CD8-positive, alpha-beta memory T cell (primary cell): ENCODE results near the gene CENPE. TPM values are rescaled to one million over a fixed set of nuclear protein-coding genes. Genes with fewer than 3 reads are reported as not detected.
A peak's percentile ranks its signal among the peaks of the same experiment; 100 is the strongest.

Experiments
- CTCF ChIA-PET: fragments of 350-600 bp; sonication (Branson Sonifier 250); formaldehyde crosslinking; loops from one replicate; lab custom pipeline; 2021; ENCODE audit warnings: antibody characterized with exemption; lab: Charles Lee
- POLR2A ChIA-PET: fragments of 350-600 bp; sonication (Branson Sonifier 250); formaldehyde crosslinking; loops from one replicate; lab custom pipeline; 2021; ENCODE audit warnings: antibody characterized with exemption; lab: Charles Lee
- DNase-seq, 5 donors: peaks; one replicate each; pipeline versions ENCODE4 v3.0.0 to v3.0.0-alpha.2; 2020 to 2022; ENCODE audit warnings: mixed read lengths in 1 of 5
- H3K27ac ChIP-seq: one replicate; pipeline ENCODE4 v1.7.0; 2013; ENCODE audit warnings: low read depth, mild to moderate bottlenecking, low read length, moderate library complexity
- H3K27me3 ChIP-seq: 2 replicates; pipeline ENCODE4 v1.7.0; 2013; ENCODE audit warnings: low read length, mild to moderate bottlenecking; ENCODE audit not compliant: insufficient read depth, poor library complexity, severe bottlenecking
- H3K36me3 ChIP-seq: 2 replicates; pipeline ENCODE4 v1.7.0; 2013; ENCODE audit warnings: mild to moderate bottlenecking, low read length, moderate library complexity; ENCODE audit not compliant: insufficient read depth
- H3K4me1 ChIP-seq: 2 replicates; pipeline ENCODE4 v1.7.0; 2013; ENCODE audit warnings: mild to moderate bottlenecking, low read length, moderate library complexity; ENCODE audit not compliant: insufficient read depth
- H3K4me3 ChIP-seq: 2 replicates; pipeline ENCODE4 v1.7.0; 2013; ENCODE audit warnings: mild to moderate bottlenecking, low read length
- H3K9me3 ChIP-seq: 2 replicates; pipeline ENCODE4 v1.7.0; 2013; ENCODE audit warnings: mild to moderate bottlenecking, low read length
- H3K27ac Mint-ChIP-seq, 8 donors: one replicate each; pipeline ENCODE4 v1.8.0; 2020 to 2021; ENCODE audit warnings: mixed read lengths in 8 of 8, mild to moderate bottlenecking in 6 of 8, inconsistent platforms in 3 of 8, moderate library complexity in 3 of 8
- H3K27me3 Mint-ChIP-seq, 2 donors: one replicate each; pipeline ENCODE4 v1.8.0; 2020 to 2021; ENCODE audit warnings: mixed read lengths in 2 of 2, mild to moderate bottlenecking in 1 of 2, moderate library complexity in 1 of 2
- H3K36me3 Mint-ChIP-seq, 3 donors: one replicate each; pipeline ENCODE4 v1.8.0; 2020 to 2021; ENCODE audit warnings: mixed read lengths in 3 of 3, inconsistent platforms in 1 of 3, mild to moderate bottlenecking in 1 of 3
- H3K4me1 Mint-ChIP-seq, 3 donors: one replicate each; pipeline ENCODE4 v1.8.0; 2020 to 2021; ENCODE audit warnings: mixed read lengths in 3 of 3, inconsistent platforms in 1 of 3, mild to moderate bottlenecking in 1 of 3
- H3K4me3 Mint-ChIP-seq, 7 donors: one replicate each; pipeline ENCODE4 v1.8.0; 2020 to 2021; ENCODE audit warnings: mixed read lengths in 7 of 7, mild to moderate bottlenecking in 6 of 7, moderate library complexity in 4 of 7, inconsistent platforms in 2 of 7
- H3K9me3 Mint-ChIP-seq, 5 donors: one replicate each; pipeline ENCODE4 v1.8.0; 2020 to 2022; ENCODE audit warnings: mixed read lengths in 5 of 5, mild to moderate bottlenecking in 3 of 5, moderate library complexity in 2 of 5, inconsistent platforms in 1 of 5
- polyA plus RNA-seq: library from polyadenylated mRNA; unstranded; fragments of 300-500 nt; fragmentation: Illumina TruSeq; gene quantifications from one replicate; pipeline ENCODE4 v1.2.3, GENCODE V29; 2021
- total RNA-seq, 2 experiments: library from RNA; stranded (reverse); gene quantifications; one replicate each; pipeline ENCODE4 v1.2.3, GENCODE V29; 2021

Gene CENPE
- total and polyA plus RNA-seq, 3 experiments from 2014 or later, result 1.1 to 22.9 (median 19.7) TPM

GRCh38 chr4:103158760-103159159 lies 39.4 kb downstream of the CENPE start:
- Mint-ChIP-seq H3K9me3 (no peaks in the 10 kb centered on the region), H3K4me1 (peaks cover 5 to 7% (median 5%) of the 10 kb centered on the region in 3 donors), H3K4me3 (peak overlapping the region in 2 of 7 donors; percentile 31 to 46), H3K36me3 (peaks cover 0 to 5% (median 0%) of the 10 kb centered on the region in 3 donors), H3K27ac (peak overlapping the region in 2 of 8 donors; percentile 72 to 74), H3K27me3 (peaks cover 0 to 2% of the 10 kb centered on the region in 2 donors)
- no peak for DNase-seq
- POLR2A ChIA-PET, result no interaction called here
- no peak overlapping the region for H3K4me3 ChIP-seq
- CTCF ChIA-PET, result no interaction called here
- H3K36me3 ChIP-seq, result no peaks in the 10 kb centered on the region
- no peak overlapping the region for H3K27ac ChIP-seq
- H3K9me3 ChIP-seq, result no peaks in the 10 kb centered on the region
- no peaks in the 10 kb centered on the region for H3K27me3 ChIP-seq
- H3K4me1 ChIP-seq, result no peaks in the 10 kb centered on the region

GRCh38 chr4:103156106-103156505 lies 42.0 kb downstream of the CENPE start:
- no peak overlapping the region for H3K4me3 Mint-ChIP-seq
- H3K4me1 Mint-ChIP-seq, result peaks cover 8 to 19% (median 10%) of the 10 kb centered on the region in 3 donors
- no peaks in the 10 kb centered on the region for H3K27me3 ChIP-seq
- H3K9me3 Mint-ChIP-seq, result no peaks in the 10 kb centered on the region
- H3K36me3 Mint-ChIP-seq, result peaks cover 0 to 5% (median 0%) of the 10 kb centered on the region in 3 donors
- H3K27me3 Mint-ChIP-seq, result peaks cover 0 to 2% of the 10 kb centered on the region in 2 donors
- no peak overlapping the region for H3K27ac ChIP-seq
- ChIA-PET POLR2A (no interaction called here), CTCF (no interaction called here)
- no peaks in the 10 kb centered on the region for H3K36me3 ChIP-seq
- H3K27ac Mint-ChIP-seq, result no peak overlapping the region
- no peak for DNase-seq
- no peaks in the 10 kb centered on the region for H3K9me3 ChIP-seq
- H3K4me1 ChIP-seq, result no peaks in the 10 kb centered on the region
- H3K4me3 ChIP-seq, result no peak overlapping the region

GRCh38 chr4:103152381-103152780 lies 45.8 kb downstream of the CENPE start:
- H3K36me3 ChIP-seq, result no peaks in the 10 kb centered on the region
- H3K9me3 ChIP-seq, result no peaks in the 10 kb centered on the region
- Mint-ChIP-seq H3K27me3 (peaks cover 0 to under 1% of the 10 kb centered on the region in 2 donors), H3K4me3 (no peak overlapping the region), H3K9me3 (no peaks in the 10 kb centered on the region), H3K27ac (no peak overlapping the region), H3K4me1 (peaks cover 4 to 18% (median 6%) of the 10 kb centered on the region in 3 donors), H3K36me3 (peaks cover 0 to 9% (median 0%) of the 10 kb centered on the region in 3 donors)
- CTCF ChIA-PET, result no interaction called here
- POLR2A ChIA-PET, result no interaction called here
- no peak for DNase-seq
- no peaks in the 10 kb centered on the region for H3K27me3 ChIP-seq
- H3K4me1 ChIP-seq, result no peaks in the 10 kb centered on the region
- H3K27ac ChIP-seq, result no peak overlapping the region
- H3K4me3 ChIP-seq, result no peak overlapping the region

- CTCF ChIA-PET, result no interaction called here
- Histone ChIP-seq H3K36me3 (no peaks in the 10 kb centered on the region), H3K27me3 (no peaks in the 10 kb centered on the region), H3K27ac (no peak overlapping the region), H3K9me3 (no peaks in the 10 kb centered on the region), H3K4me1 (no peaks in the 10 kb centered on the region), H3K4me3 (no peak overlapping the region)
- Mint-ChIP-seq H3K9me3 (peaks cover 0 to 1% (median 0%) of the 10 kb centered on the region in 5 donors), H3K36me3 (peaks cover 0 to 6% (median 0%) of the 10 kb centered on the region in 3 donors), H3K27me3 (no peaks in the 10 kb centered on the region), H3K4me1 (peaks cover 4 to 18% (median 4%) of the 10 kb centered on the region in 3 donors), H3K4me3 (no peak overlapping the region), H3K27ac (no peak overlapping the region)
- DNase-seq, result no peak
- POLR2A ChIA-PET, result no interaction called here
Measured at GRCh38 chr4:103150677-103151076, 47.5 kb downstream of the CENPE start.

GRCh38 chr4:103144926-103145325 lies 53.2 kb downstream of the CENPE start:
- Mint-ChIP-seq H3K4me3 (no peak overlapping the region), H3K27ac (no peak overlapping the region), H3K27me3 (no peaks in the 10 kb centered on the region), H3K36me3 (peaks cover 0 to 6% (median 0%) of the 10 kb centered on the region in 3 donors), H3K9me3 (peaks cover 0 to 1% (median 0%) of the 10 kb centered on the region in 5 donors), H3K4me1 (no peaks in the 10 kb centered on the region)
- DNase-seq, result no peak
- Histone ChIP-seq H3K4me1 (no peaks in the 10 kb centered on the region), H3K27me3 (no peaks in the 10 kb centered on the region), H3K9me3 (no peaks in the 10 kb centered on the region), H3K36me3 (no peaks in the 10 kb centered on the region), H3K27ac (no peak overlapping the region), H3K4me3 (no peak overlapping the region)
- POLR2A ChIA-PET, result no interaction called here
- CTCF ChIA-PET, result no interaction called here

GRCh38 chr4:103137446-103137827 lies 60.7 kb downstream of the CENPE start:
- Mint-ChIP-seq H3K36me3 (no peaks in the 10 kb centered on the region), H3K4me3 (no peak overlapping the region), H3K27ac (peak overlapping the region in 2 of 8 donors; percentile 7 to 59), H3K4me1 (peaks cover 7 to 26% (median 8%) of the 10 kb centered on the region in 3 donors), H3K27me3 (peaks cover 0 to 2% of the 10 kb centered on the region in 2 donors), H3K9me3 (no peaks in the 10 kb centered on the region)
- Histone ChIP-seq H3K27me3 (no peaks in the 10 kb centered on the region), H3K36me3 (no peaks in the 10 kb centered on the region), H3K4me3 (no peak overlapping the region), H3K4me1 (no peaks in the 10 kb centered on the region), H3K27ac (no peak overlapping the region), H3K9me3 (no peaks in the 10 kb centered on the region)
- POLR2A ChIA-PET, result no interaction called here
- DNase-seq, result no peak
- CTCF ChIA-PET, result no interaction called here

GRCh38 chr4:103136671-103137445 lies 61.3 kb downstream of the CENPE start:
- H3K9me3 ChIP-seq, result no peaks in the 10 kb centered on the region
- no peaks in the 10 kb centered on the region for H3K27me3 ChIP-seq
- H3K4me1 ChIP-seq, result no peaks in the 10 kb centered on the region
- Mint-ChIP-seq H3K4me3 (no peak overlapping the region), H3K4me1 (peaks cover 7 to 26% (median 8%) of the 10 kb centered on the region in 3 donors), H3K27ac (peak overlapping the region in 6 of 8 donors; percentile 5 to 74 (median 52)), H3K36me3 (peaks cover 0 to 3% (median 0%) of the 10 kb centered on the region in 3 donors), H3K9me3 (no peaks in the 10 kb centered on the region), H3K27me3 (peaks cover 0 to 2% of the 10 kb centered on the region in 2 donors)
- H3K36me3 ChIP-seq, result no peaks in the 10 kb centered on the region
- H3K27ac ChIP-seq, result no peak overlapping the region
- DNase-seq, result no peak
- ChIA-PET POLR2A (no interaction called here), CTCF (no interaction called here)
- no peak overlapping the region for H3K4me3 ChIP-seq

GRCh38 chr4:103129174-103129573 lies 69.0 kb downstream of the CENPE start:
- peaks cover 9 to 20% (median 12%) of the 10 kb centered on the region in 5 donors for H3K9me3 Mint-ChIP-seq
- Histone ChIP-seq H3K4me1 (no peaks in the 10 kb centered on the region), H3K9me3 (no peaks in the 10 kb centered on the region), H3K36me3 (no peaks in the 10 kb centered on the region), H3K27me3 (no peaks in the 10 kb centered on the region), H3K27ac (no peak overlapping the region), H3K4me3 (no peak overlapping the region)
- no peak overlapping the region for H3K4me3 Mint-ChIP-seq
- DNase-seq, result no peak
- no peak overlapping the region for H3K27ac Mint-ChIP-seq
- POLR2A ChIA-PET, result no interaction called here
- no peaks in the 10 kb centered on the region for H3K4me1 Mint-ChIP-seq
- CTCF ChIA-PET, result no interaction called here
- H3K36me3 Mint-ChIP-seq, result peaks cover 2 to 24% (median 6%) of the 10 kb centered on the region in 3 donors
- H3K27me3 Mint-ChIP-seq, result no peaks in the 10 kb centered on the region
